NCI-H748 treated with DMSO at 0.1 percent for 48 hours (cell line): ENCODE measurements around the gene STAM2.
"Not testable (repeated sequence)": the region's sequence is repeated elsewhere in the genome, so short reads cannot be mapped to it uniquely, and the experiment has no call there.

Experiments used
- DNase-seq: peaks from one replicate; lab custom pipeline; 2025; lab: John Stamatoyannopoulos, UW

STAM2 gene

GRCh38 chr2:152172201-152172785 lies 3.3 kb downstream of the STAM2 start:
- DNase-seq = not testable (repeated sequence)

GRCh38 chr2:152171718-152172117 lies 3.8 kb downstream of the STAM2 start:
- DNase-seq = no peak

- not testable (repeated sequence) for DNase-seq
These were observed 6.4 kb downstream of the STAM2 start for GRCh38 chr2:152169158-152169557.

GRCh38 chr2:152167470-152167869 lies 8.1 kb downstream of the STAM2 start:
- not testable (repeated sequence) for DNase-seq

- DNase-seq = no peak
These were observed 8.5 kb downstream of the STAM2 start for GRCh38 chr2:152167065-152167464.

- no peak for DNase-seq
These were observed 8.9 kb downstream of the STAM2 start for GRCh38 chr2:152166633-152167032.

GRCh38 chr2:152165780-152166179 lies 9.8 kb downstream of the STAM2 start:
- no peak for DNase-seq

- no peak for DNase-seq
These were observed 10.3 kb downstream of the STAM2 start for GRCh38 chr2:152165306-152165705.

- DNase-seq = not testable (repeated sequence)
These were observed 11.9 kb downstream of the STAM2 start for GRCh38 chr2:152163669-152164068.

- DNase-seq = no peak
These were observed 13.4 kb downstream of the STAM2 start for GRCh38 chr2:152162141-152162540.

- no peak for DNase-seq
These were observed 14.0 kb downstream of the STAM2 start for GRCh38 chr2:152161598-152161997.

- DNase-seq = not testable (repeated sequence)
These were observed 15.2 kb downstream of the STAM2 start for GRCh38 chr2:152160378-152160777.

GRCh38 chr2:152157253-152157652 lies 18.3 kb downstream of the STAM2 start:
- no peak for DNase-seq

- no peak for DNase-seq
These were observed 20.4 kb downstream of the STAM2 start for GRCh38 chr2:152155209-152155608.

GRCh38 chr2:152154462-152154861 lies 21.1 kb downstream of the STAM2 start:
- DNase-seq = no peak

- DNase-seq = no peak
These were observed 40.9 kb downstream of the STAM2 start for GRCh38 chr2:152134488-152135280.

- DNase-seq = no peak
These were observed 43.3 kb downstream of the STAM2 start for GRCh38 chr2:152132306-152132705.

- DNase-seq = no peak
These were observed 47.9 kb downstream of the STAM2 start for GRCh38 chr2:152127628-152128027.

- no peak for DNase-seq
These were observed 48.9 kb downstream of the STAM2 start for GRCh38 chr2:152126664-152127063.

- no peak for DNase-seq
These were observed 53.4 kb downstream of the STAM2 start for GRCh38 chr2:152122161-152122560.

- no peak for DNase-seq
These were observed 55.1 kb downstream of the STAM2 start for GRCh38 chr2:152120430-152120829.

- no peak for DNase-seq
These were observed 59.6 kb downstream of the STAM2 start for GRCh38 chr2:152115952-152116351.

- no peak for DNase-seq
These were observed 61.2 kb downstream of the STAM2 start for GRCh38 chr2:152114366-152114765.

- not testable (repeated sequence) for DNase-seq
These were observed 68.4 kb downstream of the STAM2 start for GRCh38 chr2:152107140-152107539.
